H1 (cell line): ENCODE data around the gene COX7A2. TPM values are rescaled to one million over a fixed set of nuclear protein-coding genes. Genes with fewer than 3 reads are reported as not detected.

Experiments
- CTCF ChIA-PET: fragments of 300-600 bp; sonication (Branson Sonifier 250); formaldehyde crosslinking; loops from one replicate; lab custom pipeline; 2021; ENCODE audit not compliant: partially characterized antibody; lab: Charles Lee
- POLR2A ChIA-PET: fragments of 300-600 bp; sonication (Branson Sonifier 250); formaldehyde crosslinking; loops from one replicate; lab custom pipeline; 2021; ENCODE audit warnings: inconsistent platforms; ENCODE audit not compliant: partially characterized antibody; lab: Charles Lee
- DNase-seq, 2 experiments: peaks; one replicate each; pipeline versions ENCODE4 v3.0.0 to v3.0.0-alpha.2; 2010 to 2022; ENCODE audit warnings: low spot score in 2 of 2, low read depth in 1 of 2, mixed read lengths in 1 of 2
- FAIRE-seq: peaks from 2 replicates; lab custom pipeline; 2011; peaks lifted over from hg19 to GRCh38; lab: Jason Lieb, UNC
- H2AFZ ChIP-seq: 2 replicates; pipeline ENCODE4 v1.8.1; 2012; ENCODE audit warnings: low read length, inconsistent platforms
- H2AK5ac ChIP-seq: 2 replicates; pipeline ENCODE4 v1.6.1; 2013; ENCODE audit warnings: low read depth, low read length
- H2BK120ac ChIP-seq: replicated peaks from 2 replicates; pipeline ENCODE3; 2013; ENCODE audit warnings: low read depth, low read length, inconsistent platforms
- H2BK12ac ChIP-seq: 2 replicates; pipeline ENCODE4 v1.6.1; 2013; ENCODE audit warnings: low read depth, low read length
- H2BK15ac ChIP-seq: 2 replicates; pipeline ENCODE4 v1.6.1; 2013; ENCODE audit warnings: low read length
- H2BK20ac ChIP-seq: 2 replicates; pipeline ENCODE4 v1.6.1; 2013; ENCODE audit warnings: low read length
- H2BK5ac ChIP-seq: 2 replicates; pipeline ENCODE4 v1.6.1; 2013; ENCODE audit warnings: low read depth, low read length
- H3K14ac ChIP-seq: 2 replicates; pipeline ENCODE4 v1.6.1; 2013; ENCODE audit warnings: inconsistent platforms; ENCODE audit not compliant: insufficient read length
- H3K18ac ChIP-seq: 2 replicates; pipeline ENCODE4 v1.6.1; 2013; ENCODE audit warnings: low read length; ENCODE audit errors: extremely low read depth
- H3K23ac ChIP-seq: 2 replicates; pipeline ENCODE4 v1.6.1; 2013; ENCODE audit warnings: inconsistent platforms; ENCODE audit not compliant: insufficient read length
- H3K23me2 ChIP-seq: 2 replicates; pipeline ENCODE4 v1.6.1; 2013; ENCODE audit warnings: low read depth, low read length
- H3K27ac ChIP-seq: 2 replicates; pipeline ENCODE4 v1.6.1; 2011; ENCODE audit warnings: low read depth, low read length, inconsistent platforms
- H3K27me3 ChIP-seq, 4 experiments: replicated peaks in 1 of 4; 1 replicate in 1 of 4; 2 replicates in 3 of 4; pipeline versions ENCODE4 v1.6.1 to v1.8.1; 2011 to 2013; ENCODE audit warnings: low read length in 3 of 4, mild to moderate bottlenecking in 3 of 4, inconsistent platforms in 2 of 4, mixed read lengths in 2 of 4, moderate library complexity in 1 of 4; ENCODE audit not compliant: control insufficient read depth in 3 of 4, insufficient read depth in 3 of 4; ENCODE audit errors: extremely low read depth in 1 of 4
- H3K36me3 ChIP-seq, 4 experiments: 2 replicates each; pipeline versions ENCODE4 v1.6.1 to v1.8.1; 2011 to 2013; ENCODE audit warnings: mild to moderate bottlenecking in 4 of 4, low read length in 3 of 4, moderate library complexity in 2 of 4, control low read depth in 1 of 4, inconsistent platforms in 1 of 4; ENCODE audit not compliant: insufficient read depth in 4 of 4, control insufficient read depth in 2 of 4
- H3K4ac ChIP-seq: replicated peaks from 2 replicates; pipeline ENCODE3; 2013; ENCODE audit warnings: low read length, low read depth, mixed read lengths, inconsistent platforms; ENCODE audit not compliant: insufficient read length
- H3K4me1 ChIP-seq, 4 experiments: replicated peaks in 1 of 4; 1 replicate in 1 of 4; 2 replicates in 3 of 4; pipeline versions ENCODE4 v1.6.1 to v1.8.1; 2011 to 2013; ENCODE audit warnings: low read length in 3 of 4, inconsistent platforms in 2 of 4, mixed read lengths in 1 of 4; ENCODE audit not compliant: insufficient read depth in 4 of 4, control insufficient read depth in 3 of 4
- H3K4me2 ChIP-seq, 2 experiments: 2 replicates each; pipeline versions ENCODE4 v1.6.1 to v1.8.1; 2011 to 2013; ENCODE audit warnings: low read depth in 2 of 2, low read length in 2 of 2, control low read depth in 1 of 2, inconsistent platforms in 1 of 2, mild to moderate bottlenecking in 1 of 2; ENCODE audit not compliant: insufficient read depth in 1 of 2
- H3K4me3 ChIP-seq, 4 experiments: fragments of 200-600, 300-600 bp in 1 of 4; sonication (generic), shearing (Covaris generic), sonication (Bioruptor Twin) in 1 of 4; 2 replicates each; pipeline versions ENCODE4 v1.5.1 to v1.8.1; 2011 to 2016; ENCODE audit warnings: low read length in 4 of 4, low read depth in 3 of 4, control low read depth in 2 of 4, inconsistent platforms in 2 of 4, mild to moderate bottlenecking in 2 of 4, mixed read lengths in 1 of 4, moderate library complexity in 1 of 4; ENCODE audit not compliant: insufficient read depth in 2 of 4; ENCODE audit errors: extremely low read depth in 1 of 4
- H3K56ac ChIP-seq: replicated peaks from 2 replicates; pipeline ENCODE3; 2013; ENCODE audit warnings: low read depth, mild to moderate bottlenecking, mixed read lengths, low read length, inconsistent platforms; ENCODE audit not compliant: insufficient read length
- H3K79me1 ChIP-seq: 2 replicates; pipeline ENCODE4 v1.6.1; 2013; ENCODE audit warnings: low read depth, low read length, control low read depth
- H3K79me2 ChIP-seq, 2 experiments: 2 replicates each; pipeline versions ENCODE4 v1.6.1 to v1.8.1; 2012 to 2013; ENCODE audit warnings: low read length in 2 of 2, mild to moderate bottlenecking in 2 of 2, inconsistent platforms in 1 of 2; ENCODE audit not compliant: insufficient read depth in 2 of 2, control insufficient read depth in 1 of 2
- H3K9ac ChIP-seq, 4 experiments: replicated peaks in 1 of 4; 1 replicate in 1 of 4; 2 replicates in 3 of 4; pipeline versions ENCODE4 v1.6.1 to v1.8.1; 2011 to 2013; ENCODE audit warnings: low read depth in 3 of 4, low read length in 3 of 4, control low read depth in 2 of 4, mild to moderate bottlenecking in 2 of 4, moderate library complexity in 2 of 4, inconsistent platforms in 1 of 4; ENCODE audit errors: extremely low read depth in 1 of 4
- H3K9me3 ChIP-seq, 2 experiments: 2 replicates each; pipeline versions ENCODE4 v1.6.1 to v1.8.1; 2012 to 2013; ENCODE audit warnings: mild to moderate bottlenecking in 2 of 2, moderate library complexity in 2 of 2, control low read depth in 1 of 2, inconsistent platforms in 1 of 2, low read depth in 1 of 2, low read length in 1 of 2, mixed read lengths in 1 of 2; ENCODE audit not compliant: insufficient read depth in 2 of 2
- H4K20me1 ChIP-seq, 2 experiments: replicated peaks in 1 of 2; 2 replicates each; pipeline versions ENCODE3 to v1.8.1; 2011 to 2013; ENCODE audit warnings: inconsistent platforms in 2 of 2, low read length in 2 of 2, mild to moderate bottlenecking in 1 of 2; ENCODE audit not compliant: insufficient read depth in 2 of 2, control insufficient read depth in 1 of 2
- H4K5ac ChIP-seq: 2 replicates; pipeline ENCODE4 v1.6.1; 2013; ENCODE audit warnings: low read length, low read depth, mixed read lengths, inconsistent platforms; ENCODE audit not compliant: insufficient read length
- H4K8ac ChIP-seq: 2 replicates; pipeline ENCODE4 v1.8.0; 2013; ENCODE audit warnings: mild to moderate bottlenecking, moderate library complexity, low read length, inconsistent platforms; ENCODE audit not compliant: insufficient read depth; ENCODE audit errors: extremely low read depth
- H4K91ac ChIP-seq: replicated peaks from 2 replicates; pipeline ENCODE3; 2013; ENCODE audit warnings: low read length, mixed read lengths, inconsistent platforms; ENCODE audit not compliant: insufficient read length
- CBX5 ChIP-seq: fragments of 300-800, 300-1000 bp; sonication (generic); IDR thresholded peaks from 2 replicates; pipeline ENCODE4 v1.7.1; 2016; ENCODE audit warnings: antibody characterized with exemption, low read length, low read depth
- CEBPB ChIP-seq: IDR thresholded peaks from 2 replicates; pipeline ENCODE4 v1.6.1; 2012; ENCODE audit warnings: low read depth, low read length
- CTCF ChIP-seq, 3 experiments: IDR thresholded peaks; 1 replicate in 2 of 3; 2 replicates in 1 of 3; pipeline versions ENCODE4 v1.5.1 to v1.6.1; 2011; ENCODE audit warnings: low read length in 3 of 3, mild to moderate bottlenecking in 3 of 3, inconsistent platforms in 2 of 3, low read depth in 1 of 3, moderate library complexity in 1 of 3; ENCODE audit not compliant: insufficient read depth in 1 of 3; ENCODE audit errors: control extremely low read depth in 1 of 3
- KDM4A ChIP-seq: IDR thresholded peaks from one replicate; pipeline ENCODE4 v1.7.1; 2012; ENCODE audit warnings: low read depth, mild to moderate bottlenecking, moderate library complexity, low read length, inconsistent platforms; ENCODE audit not compliant: severe bottlenecking
- SP1 ChIP-seq: IDR thresholded peaks from 2 replicates; pipeline ENCODE4 v1.6.1; 2011; ENCODE audit warnings: low read depth, low read length
- SRF ChIP-seq: IDR thresholded peaks from 2 replicates; pipeline ENCODE4 v1.6.1; 2011; ENCODE audit warnings: mild to moderate bottlenecking, low read depth, low read length, moderate library complexity
- YY1 ChIP-seq: IDR thresholded peaks from 2 replicates; pipeline ENCODE4 v1.6.1; 2011; ENCODE audit warnings: low read depth, mild to moderate bottlenecking, low read length
- WGBS, 2 experiments: shearing (Covaris generic) in 1 of 2; methylation state at CpG; one replicate each; pipeline versions ENCODE4 v1.1.6 to v1.1.7; 2013 to 2015; ENCODE audit warnings: low lambda C conversion rate in 2 of 2, mixed read lengths in 2 of 2, inconsistent platforms in 1 of 2, low coverage in 1 of 2, missing lambda C conversion rate in 1 of 2; ENCODE audit not compliant: insufficient replicate concordance in 2 of 2, insufficient coverage in 1 of 2, insufficient read length in 1 of 2; ENCODE audit errors: extremely low coverage in 1 of 2, missing lambda C conversion rate in 1 of 2; 5-methylcytosine and 5-hydroxymethylcytosine counted together
- polyA plus RNA-seq, 7 experiments: library from polyadenylated mRNA; depleted of rRNA in 3 of 7; stranded (reverse) in 5 of 7; unstranded in 2 of 7; fragments of >200 nt in 5 of 7; fragments of 200-250 nt in 2 of 7; gene quantifications; 1 replicate in 5 of 7; 2 replicates in 1 of 7; 4 replicates in 1 of 7; pipeline versions ENCODE4 v1.2.1 to v1.2.3, GENCODE V29; 2011 to 2013; ENCODE audit warnings: missing spikeins in 2 of 7, mixed read lengths in 2 of 7
- total RNA-seq: library from RNA; stranded (reverse); fragmentation: NEBNext Ultra II Directional; extraction: Animal tissue kit (Norgen Biotek cat#: 25700); gene quantifications from 2 replicates; pipeline ENCODE4 v1.2.1, GENCODE V29; 2021
- TF ChIP-seq, protein P1 (sequence below): IDR thresholded peaks from 2 replicates; pipeline ENCODE4 v1.6.1; 2012; ENCODE audit warnings: inconsistent platforms
- TF ChIP-seq, protein P2 (sequence below): IDR thresholded peaks from 2 replicates; pipeline ENCODE4 v1.6.1; 2011; ENCODE audit warnings: low read length, improper control_type of control experiment

Gene COX7A2
- total and polyA plus RNA-seq, 2 of the 8 experiments (the other 6 are each of a cell fraction or from before 2014, with no cell fraction given) = 262 to 468 TPM

- Histone ChIP-seq H2BK12ac (no peak overlapping the region), H3K18ac (no peak overlapping the region), H2AK5ac (no peak overlapping the region), H3K23me2 (no peaks in the 10 kb centered on the region), H4K8ac (no peak overlapping the region), H2BK20ac (no peak overlapping the region), H2BK5ac (no peak overlapping the region), H2AFZ (no peak overlapping the region), H3K79me1 (no peaks in the 10 kb centered on the region), H2BK15ac (no peak overlapping the region), H3K14ac (no peak overlapping the region), H3K9me3 (no peaks in the 10 kb centered on the region), H3K56ac (no peak overlapping the region), H3K23ac (no peak overlapping the region), H4K5ac (no peak overlapping the region), H3K4me2 (no peak overlapping the region; a peak in 1 of 4 replicates), H3K79me2 (no peaks in the 10 kb centered on the region), H3K4ac (no peak overlapping the region), H3K27ac (no peak overlapping the region), H3K4me3 (no peak overlapping the region), H4K20me1 (no peaks in the 10 kb centered on the region), H2BK120ac (no peak overlapping the region), H3K9ac (no peak overlapping the region), H3K4me1 (peaks cover 0 to 14% (median 5%) of the 10 kb centered on the region in 4 experiments; a peak in 3 of 7 replicates), H3K27me3 (no peaks in the 10 kb centered on the region), H4K91ac (no peak overlapping the region), H3K36me3 (peaks cover 0 to 5% (median 0%) of the 10 kb centered on the region in 4 experiments; a peak in 2 of 8 replicates)
- CTCF ChIA-PET = interaction anchor here (0.7 to 1.4 kb wide), 4 partner anchors 12 to 1440 kb away, joined by 3 to 6 read pairs (median 4); no protein-coding TSS in a partner anchor
- POLR2A ChIA-PET = interaction anchor here (1.4 to 1.7 kb wide), 2 partner anchors 11 to 351 kb away, joined by 4 read pairs; partner anchors contain the start of gene SENP6
- DNase-seq = no peak
- WGBS, 2 experiments = 73% methylated on average over 2 of the region's 2 CpGs; no CpG with 5 or more reads in 1 of the 2 experiments
- no peak for FAIRE-seq
- TF ChIP-seq SP1 (no peak), CTCF (IDR thresholded peaks at IDR 0.05; ENCODE audit: control extremely low read depth in 1 of 3, insufficient read depth in 1 of 3, low read depth in 1 of 3, low read length in 3 of 3) (no peak), CEBPB (no peak), KDM4A (no peak), SRF (no peak), YY1 (no peak), CBX5 (no peak)
- TF ChIP-seq, protein P1, sequence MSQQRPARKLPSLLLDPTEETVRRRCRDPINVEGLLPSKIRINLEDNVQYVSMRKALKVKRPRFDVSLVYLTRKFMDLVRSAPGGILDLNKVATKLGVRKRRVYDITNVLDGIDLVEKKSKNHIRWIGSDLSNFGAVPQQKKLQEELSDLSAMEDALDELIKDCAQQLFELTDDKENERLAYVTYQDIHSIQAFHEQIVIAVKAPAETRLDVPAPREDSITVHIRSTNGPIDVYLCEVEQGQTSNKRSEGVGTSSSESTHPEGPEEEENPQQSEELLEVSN = no peak
- TF ChIP-seq, protein P2, sequence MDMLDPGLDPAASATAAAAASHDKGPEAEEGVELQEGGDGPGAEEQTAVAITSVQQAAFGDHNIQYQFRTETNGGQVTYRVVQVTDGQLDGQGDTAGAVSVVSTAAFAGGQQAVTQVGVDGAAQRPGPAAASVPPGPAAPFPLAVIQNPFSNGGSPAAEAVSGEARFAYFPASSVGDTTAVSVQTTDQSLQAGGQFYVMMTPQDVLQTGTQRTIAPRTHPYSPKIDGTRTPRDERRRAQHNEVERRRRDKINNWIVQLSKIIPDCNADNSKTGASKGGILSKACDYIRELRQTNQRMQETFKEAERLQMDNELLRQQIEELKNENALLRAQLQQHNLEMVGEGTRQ = no peak
Measured at GRCh38 chr6:75250552-75250951, 7.0 kb upstream of the COX7A2 start.
